Astrocyte of the spinal cord (primary cell): ENCODE data around the gene OR56A4.

ENCODE experiments used
- DNase-seq: peaks from one replicate; pipeline ENCODE4 v3.0.0; 2011; ENCODE audit warnings: low read depth, low spot score
- H3K4me3 ChIP-seq: 2 replicates; pipeline ENCODE4 v1.5.1; 2011; ENCODE audit warnings: low read depth, mild to moderate bottlenecking, low read length, moderate library complexity
- CTCF ChIP-seq: IDR thresholded peaks from 2 replicates; pipeline ENCODE4 v1.5.1; 2012; ENCODE audit warnings: low read depth, mild to moderate bottlenecking, low read length, inconsistent platforms
- in situ Hi-C: cut with HindIII; loops from 2 replicates; pipeline ENCODE4 v1.10.0; 2017; ENCODE audit warnings: low sequenced_read_pairs

The OR56A4 gene

DNA sequence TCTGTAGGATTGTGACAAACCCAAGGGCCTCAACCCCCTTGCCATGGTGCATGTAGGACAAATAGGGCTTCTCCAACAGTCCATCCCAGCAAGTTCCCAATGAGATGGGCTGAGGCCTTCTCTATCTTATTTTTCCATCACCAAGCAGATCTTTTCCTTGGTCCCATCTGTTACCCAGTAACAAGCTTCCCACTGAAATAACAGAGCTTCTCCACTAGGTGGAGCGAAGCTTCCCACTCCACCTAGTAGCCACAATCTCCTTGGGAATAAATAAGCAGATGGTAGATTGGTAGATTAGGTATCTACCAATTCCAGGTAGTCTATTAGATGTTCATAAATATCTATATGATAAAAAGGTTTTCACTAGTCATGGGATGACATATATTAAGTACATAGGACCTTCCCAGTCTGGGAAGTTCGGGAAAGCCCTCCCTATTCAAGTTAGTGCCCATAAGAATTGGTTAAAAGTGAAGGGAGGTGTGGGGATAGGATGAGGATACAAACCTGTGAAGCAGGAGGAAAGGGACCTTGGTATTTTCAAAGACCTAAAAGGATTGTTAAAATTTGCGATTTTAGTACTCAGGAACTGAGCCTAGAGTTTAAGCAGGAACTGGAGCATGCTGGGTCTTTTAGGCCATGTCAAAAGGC, 14.0 kb downstream of the OR56A4 start:
- no peak overlapping the region for H3K4me3 ChIP-seq
- in situ Hi-C loops = no loop called here
- no peak for DNase-seq
- TF ChIP-seq CTCF = peak; percentile 16

DNA sequence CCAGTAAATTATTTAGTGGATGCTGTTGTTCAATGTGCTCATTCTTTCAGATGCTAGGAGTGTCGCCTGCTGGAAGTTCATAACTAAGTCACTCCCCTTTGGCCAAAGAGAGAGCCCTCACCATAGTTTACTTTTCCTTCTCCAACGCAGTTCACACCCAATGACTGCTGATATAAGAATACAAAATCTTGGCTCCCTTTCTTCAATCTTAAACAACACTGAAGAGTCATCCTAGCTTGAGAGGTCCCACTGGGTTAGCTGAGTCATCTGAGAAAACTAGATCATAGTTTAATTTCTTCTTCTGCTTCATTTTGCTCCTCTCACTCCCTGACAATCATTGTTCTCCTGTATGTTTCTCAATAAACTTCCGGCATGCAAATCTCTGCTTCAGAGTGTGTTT, 14.6 kb downstream of the OR56A4 start:
- in situ Hi-C loops = no loop called here
- H3K4me3 ChIP-seq = no peak overlapping the region
- no peak for DNase-seq
- TF ChIP-seq CTCF = no peak

GRCh38 chr11:5989203-5989602, 17.5 kb downstream of the OR56A4 start:
- in situ Hi-C loops = no loop called here

GRCh38 chr11:5986885-5987284, 19.9 kb downstream of the OR56A4 start, which contains the start of gene OR52L1:
Gene OR52L1 (minus strand): TSS chr11:5986985. CDS start chr11:5986930, 55 bp downstream.
- no peak for DNase-seq
- no peak within 1 kb of the TSS for H3K4me3 ChIP-seq
- in situ Hi-C loops = no loop called here
- TF ChIP-seq CTCF = no peak

More at GRCh38 chr11:5989203-5989602, 17.5 kb downstream of the OR56A4 start:
- H3K4me3 ChIP-seq = no peak overlapping the region
- no peak for DNase-seq
- no peak for TF ChIP-seq CTCF

- in situ Hi-C loops = no loop called here
These were observed 23.3 kb downstream of the OR56A4 start for GRCh38 chr11:5983443-5983842.

DNA sequence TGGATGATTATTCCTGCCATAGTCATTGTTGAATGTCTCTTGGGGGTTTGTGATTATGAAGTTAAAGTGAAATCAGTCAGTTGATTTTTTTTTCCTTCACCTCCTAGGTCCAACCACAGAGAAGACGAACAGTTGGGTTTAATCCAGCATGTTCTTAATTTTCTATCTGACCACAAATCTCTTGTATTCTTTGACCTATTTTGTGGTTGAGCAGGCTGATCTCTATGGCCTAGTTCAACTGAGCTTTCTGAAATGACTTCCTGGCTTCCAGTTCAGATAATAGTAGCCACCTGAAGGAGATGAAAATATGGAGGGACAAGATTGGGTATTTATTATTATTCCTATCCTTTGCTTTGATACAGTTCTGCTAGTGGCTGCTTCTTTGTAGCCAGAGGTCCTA, 33.2 kb downstream of the OR56A4 start:
- no peak overlapping the region for H3K4me3 ChIP-seq
- in situ Hi-C loops = no loop called here
- no peak for TF ChIP-seq CTCF
- DNase-seq = no peak

More at GRCh38 chr11:5983443-5983842, 23.3 kb downstream of the OR56A4 start:
- no peak overlapping the region for H3K4me3 ChIP-seq
- TF ChIP-seq CTCF = no peak
- no peak for DNase-seq

- H3K4me3 ChIP-seq = no peak within 1 kb of the TSS
- DNase-seq = no peak
- no peak for TF ChIP-seq CTCF
- in situ Hi-C loops = no loop called here
These were observed 38.4 kb downstream of the OR56A4 start, which contains the start of gene OR56A5 for GRCh38 chr11:5968394-5968793. Gene OR56A5 (minus strand): TSS chr11:5968494. CDS start chr11:5968494, 0 bp downstream.
